Neural progenitor cell (in vitro differentiated cells): ENCODE measurements around the gene LDLRAD4. TPM values are rescaled to one million over a fixed set of nuclear protein-coding genes. Genes with fewer than 3 reads are reported as not detected.

Source experiments
- DNase-seq: peaks from one replicate; pipeline ENCODE4 v3.0.0-alpha.2; 2016; ENCODE audit warnings: low spot score
- H2AFZ ChIP-seq: fragments of 200-600 bp; sonication (generic); replicated peaks from 2 replicates; pipeline ENCODE4 v1.6.1; 2016; ENCODE audit warnings: antibody characterized with exemption
- H3F3A ChIP-seq: fragments of 200-600 bp; sonication (generic); 2 replicates; pipeline ENCODE4 v1.6.1; 2016; ENCODE audit warnings: antibody characterized with exemption, low read depth
- H3K27ac ChIP-seq: fragments of 200-600 bp; sonication (generic); 2 replicates; pipeline ENCODE4 v1.5.1; 2016; ENCODE audit warnings: mild to moderate bottlenecking
- H3K27me3 ChIP-seq: fragments of 200-600 bp; sonication (generic); 2 replicates; pipeline ENCODE4 v1.6.1; 2016; ENCODE audit warnings: mild to moderate bottlenecking, moderate library complexity
- H3K36me3 ChIP-seq: fragments of 200-600 bp; sonication (generic); 2 replicates; pipeline ENCODE4 v1.5.1; 2016
- H3K4me1 ChIP-seq: fragments of 200-600 bp; sonication (generic); 2 replicates; pipeline ENCODE4 v1.6.1; 2016; ENCODE audit warnings: mixed run types
- H3K4me2 ChIP-seq: fragments of 200-600 bp; sonication (generic); 2 replicates; pipeline ENCODE4 v1.6.1; 2016
- H3K4me3 ChIP-seq: fragments of 200-600 bp; sonication (generic); 2 replicates; pipeline ENCODE4 v1.5.1; 2016
- H3K79me2 ChIP-seq: fragments of 200-600 bp; sonication (generic); 2 replicates; pipeline ENCODE4 v1.6.1; 2016; ENCODE audit warnings: low read depth
- H3K9ac ChIP-seq: fragments of 200-600 bp; sonication (generic); 2 replicates; pipeline ENCODE4 v1.6.1; 2016
- H3K9me3 ChIP-seq: fragments of 200-600 bp; sonication (generic); 2 replicates; pipeline ENCODE4 v1.5.1; 2016; ENCODE audit warnings: low read depth
- H4K20me1 ChIP-seq: fragments of 200-600 bp; sonication (generic); 2 replicates; pipeline ENCODE4 v1.6.1; 2016; ENCODE audit warnings: low read depth
- H3K27ac Mint-ChIP-seq: 3 replicates; pipeline ENCODE4 v1.8.0; 2021; ENCODE audit warnings: mixed read lengths
- H3K27me3 Mint-ChIP-seq: 2 replicates; pipeline ENCODE4 v1.8.0; 2022; ENCODE audit warnings: low read depth, mild to moderate bottlenecking, inconsistent platforms, moderate library complexity, mixed read lengths; ENCODE audit not compliant: insufficient read depth
- H3K36me3 Mint-ChIP-seq: 3 replicates; pipeline ENCODE4 v1.8.0; 2021; ENCODE audit warnings: mixed read lengths
- H3K4me1 Mint-ChIP-seq: 3 replicates; pipeline ENCODE4 v1.8.0; 2021; ENCODE audit warnings: mixed read lengths
- H3K4me3 Mint-ChIP-seq: 3 replicates; pipeline ENCODE4 v1.8.0; 2021; ENCODE audit warnings: mild to moderate bottlenecking, moderate library complexity, mixed read lengths
- H3K9me3 Mint-ChIP-seq: 3 replicates; pipeline ENCODE4 v1.8.0; 2020; ENCODE audit warnings: mixed read lengths
- EZH2 ChIP-seq: fragments of 200-600 bp; sonication (generic); IDR thresholded peaks from 2 replicates; pipeline ENCODE4 v1.6.1; 2017; ENCODE audit warnings: antibody characterized with exemption, mild to moderate bottlenecking, moderate library complexity
- EZH2phosphoT487 ChIP-seq: fragments of 200-600 bp; sonication (generic); IDR thresholded peaks from 2 replicates; pipeline ENCODE4 v1.6.1; 2017; ENCODE audit warnings: antibody characterized with exemption
- total RNA-seq: library from RNA; depleted of rRNA; stranded (reverse); fragments of >200 nt; gene quantifications from 2 replicates; pipeline ENCODE4 v1.2.3, GENCODE V29; 2015; ENCODE audit warnings: low replicate concordance
- TF ChIP-seq, protein P1 (sequence below): fragments of 200-600 bp; sonication (generic); IDR thresholded peaks from 2 replicates; pipeline ENCODE4 v1.5.1; 2017; ENCODE audit warnings: antibody characterized with exemption, mild to moderate bottlenecking

Gene LDLRAD4
- total RNA-seq, 1 donor from 2014 or later = 0.65 TPM

DNA sequence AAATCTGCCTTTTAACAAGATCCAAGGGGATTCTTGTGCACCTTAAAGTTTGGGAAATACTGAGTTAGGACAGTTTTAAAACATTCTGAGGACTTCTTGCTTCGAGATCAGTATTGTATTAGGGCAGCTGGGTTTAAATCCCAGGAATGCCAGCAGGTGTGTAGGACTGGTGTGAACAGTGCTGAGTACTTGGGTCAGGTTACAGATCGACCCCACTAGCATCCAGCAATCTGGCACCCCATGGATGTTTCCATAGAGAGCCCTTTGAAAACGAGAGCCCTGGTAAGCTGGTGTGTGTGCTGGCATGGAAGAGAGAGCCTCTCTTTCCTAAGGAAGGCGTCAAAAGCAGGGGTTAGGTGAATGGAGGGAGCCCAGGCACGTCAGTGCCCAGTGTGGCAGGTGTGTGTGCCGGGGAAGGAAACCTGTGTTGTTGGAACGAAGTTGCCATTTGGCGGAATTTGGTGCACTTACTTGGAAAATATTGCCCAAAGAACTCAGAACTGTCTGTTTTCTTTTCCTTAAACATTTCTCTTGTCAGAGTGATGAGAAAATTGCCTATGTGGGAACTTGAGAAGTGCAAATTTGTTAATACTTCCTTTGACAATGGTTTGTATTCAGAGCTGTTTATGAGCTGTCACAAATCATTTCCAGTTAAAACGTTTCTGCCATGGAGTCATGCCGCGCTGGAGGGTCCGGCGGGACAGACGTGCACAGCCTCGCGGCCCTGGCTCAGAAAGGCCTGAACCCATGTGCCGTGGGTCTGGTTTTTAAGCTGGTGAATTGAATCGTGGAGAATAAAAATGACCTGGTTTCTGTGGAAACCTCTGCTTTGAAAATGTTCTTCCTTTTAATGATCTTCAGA lies 38.1 kb downstream of the LDLRAD4 start:
- Mint-ChIP-seq H3K4me1 (peaks cover 41% of the 10 kb centered on the region), H3K27me3 (peaks cover 8% of the 10 kb centered on the region), H3K36me3 (no peaks in the 10 kb centered on the region), H3K27ac (peak overlapping the region; percentile 54), H3K9me3 (peaks cover 2% of the 10 kb centered on the region), H3K4me3 (peak overlapping the region; percentile 7)
- H3K79me2 ChIP-seq = no peaks in the 10 kb centered on the region
- no peaks in the 10 kb centered on the region for H3K36me3 ChIP-seq
- H3K27me3 ChIP-seq = no peaks in the 10 kb centered on the region
- no peaks in the 10 kb centered on the region for H4K20me1 ChIP-seq
- no peaks in the 10 kb centered on the region for H3K9me3 ChIP-seq
- no peak overlapping the region for H3K4me3 ChIP-seq
- DNase-seq = peak; percentile 67
- no peaks in the 10 kb centered on the region for H3F3A ChIP-seq
- TF ChIP-seq EZH2 (no peak), EZH2phosphoT487 (no peak)
- TF ChIP-seq, protein P1, sequence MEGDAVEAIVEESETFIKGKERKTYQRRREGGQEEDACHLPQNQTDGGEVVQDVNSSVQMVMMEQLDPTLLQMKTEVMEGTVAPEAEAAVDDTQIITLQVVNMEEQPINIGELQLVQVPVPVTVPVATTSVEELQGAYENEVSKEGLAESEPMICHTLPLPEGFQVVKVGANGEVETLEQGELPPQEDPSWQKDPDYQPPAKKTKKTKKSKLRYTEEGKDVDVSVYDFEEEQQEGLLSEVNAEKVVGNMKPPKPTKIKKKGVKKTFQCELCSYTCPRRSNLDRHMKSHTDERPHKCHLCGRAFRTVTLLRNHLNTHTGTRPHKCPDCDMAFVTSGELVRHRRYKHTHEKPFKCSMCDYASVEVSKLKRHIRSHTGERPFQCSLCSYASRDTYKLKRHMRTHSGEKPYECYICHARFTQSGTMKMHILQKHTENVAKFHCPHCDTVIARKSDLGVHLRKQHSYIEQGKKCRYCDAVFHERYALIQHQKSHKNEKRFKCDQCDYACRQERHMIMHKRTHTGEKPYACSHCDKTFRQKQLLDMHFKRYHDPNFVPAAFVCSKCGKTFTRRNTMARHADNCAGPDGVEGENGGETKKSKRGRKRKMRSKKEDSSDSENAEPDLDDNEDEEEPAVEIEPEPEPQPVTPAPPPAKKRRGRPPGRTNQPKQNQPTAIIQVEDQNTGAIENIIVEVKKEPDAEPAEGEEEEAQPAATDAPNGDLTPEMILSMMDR = no peak
- H3K27ac ChIP-seq = no peak overlapping the region
- H3K4me1 ChIP-seq = peaks cover 13% of the 10 kb centered on the region
- no peak overlapping the region for H2AFZ ChIP-seq
- no peak overlapping the region for H3K9ac ChIP-seq
- peak overlapping the region; percentile 34 for H3K4me2 ChIP-seq

DNA sequence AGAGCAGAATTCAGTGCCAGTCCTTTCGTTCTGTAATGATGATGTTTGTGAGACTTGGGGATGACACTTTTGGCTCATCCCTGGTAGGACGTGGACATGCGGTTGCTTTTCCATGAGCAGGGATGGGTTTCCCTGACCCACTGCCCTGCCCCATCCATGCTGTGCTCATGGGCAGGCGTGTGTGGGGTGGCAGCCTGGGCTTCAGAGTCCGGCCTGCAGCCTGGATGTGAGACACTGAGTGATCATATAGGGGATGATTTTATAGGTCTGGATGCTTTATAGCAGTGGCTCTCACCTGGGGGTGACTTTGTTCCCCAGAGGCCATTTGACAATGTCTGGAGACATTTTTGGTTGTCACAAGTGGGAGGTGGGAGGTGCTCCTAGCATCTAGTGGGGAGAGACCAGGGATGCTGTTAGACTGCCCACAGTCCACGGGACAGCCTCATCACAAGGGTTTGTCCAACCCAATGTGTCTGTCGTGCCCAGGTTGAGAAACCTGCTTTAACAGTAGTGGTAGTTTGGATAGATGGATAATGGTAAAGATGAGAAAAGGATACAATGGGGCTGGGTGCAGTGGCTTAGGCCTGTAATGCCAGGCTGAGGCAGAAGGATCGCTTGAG lies 38.9 kb downstream of the LDLRAD4 start:
- H2AFZ ChIP-seq = no peak overlapping the region

DNA sequence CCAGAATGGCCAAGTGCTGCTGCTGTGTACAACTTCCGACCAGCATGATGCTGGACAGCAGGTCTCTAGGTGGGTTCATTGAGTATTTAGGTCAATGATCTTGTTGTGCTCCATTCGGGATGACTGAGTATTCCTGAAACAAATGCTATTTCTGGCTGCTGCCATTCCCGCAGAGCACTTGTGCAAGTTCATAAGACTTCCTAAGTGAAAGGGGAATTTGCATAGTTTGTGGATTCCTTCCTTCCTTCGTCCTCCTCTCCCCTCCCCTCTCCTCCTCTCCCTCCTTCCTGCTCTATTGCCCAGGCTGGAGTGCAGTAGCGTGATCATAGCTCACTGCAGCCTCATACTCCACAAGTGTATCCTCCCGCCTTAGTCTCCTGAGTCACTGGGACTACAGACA lies 40.4 kb downstream of the LDLRAD4 start:
- Mint-ChIP-seq H3K9me3 (no peaks in the 10 kb centered on the region), H3K27me3 (peaks cover 7% of the 10 kb centered on the region), H3K36me3 (no peaks in the 10 kb centered on the region), H3K4me1 (peaks cover 41% of the 10 kb centered on the region), H3K27ac (no peak overlapping the region), H3K4me3 (no peak overlapping the region)
- Histone ChIP-seq H3K27me3 (no peaks in the 10 kb centered on the region), H3K27ac (no peak overlapping the region), H3K9ac (no peak overlapping the region), H3K4me1 (peaks cover 13% of the 10 kb centered on the region), H2AFZ (no peak overlapping the region), H3K79me2 (no peaks in the 10 kb centered on the region), H3F3A (no peaks in the 10 kb centered on the region), H3K4me2 (no peak overlapping the region), H4K20me1 (no peaks in the 10 kb centered on the region), H3K4me3 (no peak overlapping the region), H3K9me3 (no peaks in the 10 kb centered on the region), H3K36me3 (no peaks in the 10 kb centered on the region)
- no peak for TF ChIP-seq EZH2
- TF ChIP-seq, protein P1 = no peak
- no peak for TF ChIP-seq EZH2phosphoT487
- no peak for DNase-seq

More for the DNA sequence above, 38.9 kb downstream of the LDLRAD4 start:
- DNase-seq = no peak
- no peaks in the 10 kb centered on the region for H3K9me3 ChIP-seq
- no peak overlapping the region for H3K4me2 ChIP-seq
- Mint-ChIP-seq H3K36me3 (no peaks in the 10 kb centered on the region), H3K27me3 (peaks cover 8% of the 10 kb centered on the region), H3K4me3 (no peak overlapping the region), H3K4me1 (peaks cover 41% of the 10 kb centered on the region), H3K9me3 (peaks cover 2% of the 10 kb centered on the region), H3K27ac (no peak overlapping the region)
- H3K79me2 ChIP-seq = no peaks in the 10 kb centered on the region
- H3K27ac ChIP-seq = no peak overlapping the region
- H3K4me3 ChIP-seq = no peak overlapping the region
- H3K36me3 ChIP-seq = no peaks in the 10 kb centered on the region
- H4K20me1 ChIP-seq = no peaks in the 10 kb centered on the region
- H3K9ac ChIP-seq = no peak overlapping the region
- H3K27me3 ChIP-seq = no peaks in the 10 kb centered on the region
- H3F3A ChIP-seq = no peaks in the 10 kb centered on the region
- peaks cover 13% of the 10 kb centered on the region for H3K4me1 ChIP-seq
- no peak for TF ChIP-seq EZH2
- TF ChIP-seq, protein P1 = no peak
- TF ChIP-seq EZH2phosphoT487 = no peak
